HG03469 (cell line): Measurements from ENCODE around the gene CC2D2B.
"Not testable (repeated sequence)": the region's sequence is repeated elsewhere in the genome, so short reads cannot be mapped to it uniquely, and the experiment has no call there.

ENCODE experiments used
- ATAC-seq: cut with Tn5 transposase; IDR thresholded peaks from one replicate; pipeline ENCODE4 v1.9.1; 2021; ENCODE audit warnings: mild to moderate bottlenecking, moderate library complexity, moderate number of reproducible peaks; ENCODE audit not compliant: unreplicated experiment

CC2D2B gene, protein sequence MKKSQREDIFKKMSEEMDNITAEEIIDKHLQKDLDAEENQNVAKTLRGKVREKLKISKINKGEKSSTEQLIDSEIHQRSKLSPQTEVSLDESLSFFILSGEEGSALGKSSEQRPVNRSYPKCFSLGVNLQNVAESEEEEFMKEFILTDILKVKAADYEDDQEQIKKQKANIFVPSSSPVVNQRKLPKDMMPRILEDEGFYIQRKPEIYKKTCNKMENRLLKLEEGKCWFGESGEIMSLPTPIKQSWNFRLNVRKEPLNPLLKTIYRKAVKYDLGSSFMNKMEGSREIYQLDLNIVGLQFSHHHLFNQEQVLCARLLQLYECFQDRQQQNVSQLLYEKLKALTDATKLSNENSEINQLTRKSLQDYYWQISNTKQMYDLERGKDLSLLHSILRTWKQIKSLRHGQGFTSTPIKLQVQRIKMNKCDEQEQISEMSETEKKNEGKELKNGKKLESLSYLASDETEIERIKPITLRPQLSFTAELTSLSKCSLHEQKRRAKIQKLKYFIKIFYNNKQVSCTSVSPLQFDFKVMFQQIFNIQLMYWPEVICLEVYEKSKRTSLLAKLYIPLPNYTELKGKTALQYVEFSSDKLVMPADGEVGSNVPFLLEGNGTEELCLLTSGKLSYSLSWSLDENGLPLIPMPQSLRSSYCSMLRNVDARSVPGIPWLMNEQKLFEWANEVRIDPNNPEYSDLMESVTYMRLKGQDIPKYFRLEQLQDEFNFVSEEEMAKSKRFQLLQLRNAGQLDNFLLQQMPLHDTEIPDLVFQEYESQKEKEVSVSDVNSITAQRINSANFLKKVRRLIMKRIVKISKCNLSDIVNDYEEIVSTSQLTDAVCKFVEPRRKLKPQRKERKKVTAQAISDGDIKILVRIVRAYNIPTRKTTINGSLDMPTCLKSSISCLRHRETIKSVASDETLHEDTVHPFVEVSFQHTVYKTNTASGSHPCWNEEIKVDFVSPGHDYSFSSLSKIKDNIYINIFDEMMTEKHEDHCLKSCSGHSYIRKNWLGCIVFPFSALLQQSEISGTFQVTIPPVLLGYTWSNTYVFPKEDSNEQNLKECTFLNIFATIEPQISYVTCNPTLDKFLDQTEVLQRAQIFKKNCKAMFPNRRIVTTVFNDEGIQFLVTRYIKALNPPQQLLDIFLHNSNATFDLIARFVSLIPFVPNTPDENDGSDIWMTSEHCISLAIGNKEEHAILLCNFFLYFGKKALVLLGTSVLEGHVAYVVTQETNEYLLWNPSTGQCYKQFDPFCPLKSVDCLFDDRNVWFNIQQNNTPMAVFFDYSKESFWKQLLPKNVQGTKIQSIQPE (N-terminal part only)

DNA sequence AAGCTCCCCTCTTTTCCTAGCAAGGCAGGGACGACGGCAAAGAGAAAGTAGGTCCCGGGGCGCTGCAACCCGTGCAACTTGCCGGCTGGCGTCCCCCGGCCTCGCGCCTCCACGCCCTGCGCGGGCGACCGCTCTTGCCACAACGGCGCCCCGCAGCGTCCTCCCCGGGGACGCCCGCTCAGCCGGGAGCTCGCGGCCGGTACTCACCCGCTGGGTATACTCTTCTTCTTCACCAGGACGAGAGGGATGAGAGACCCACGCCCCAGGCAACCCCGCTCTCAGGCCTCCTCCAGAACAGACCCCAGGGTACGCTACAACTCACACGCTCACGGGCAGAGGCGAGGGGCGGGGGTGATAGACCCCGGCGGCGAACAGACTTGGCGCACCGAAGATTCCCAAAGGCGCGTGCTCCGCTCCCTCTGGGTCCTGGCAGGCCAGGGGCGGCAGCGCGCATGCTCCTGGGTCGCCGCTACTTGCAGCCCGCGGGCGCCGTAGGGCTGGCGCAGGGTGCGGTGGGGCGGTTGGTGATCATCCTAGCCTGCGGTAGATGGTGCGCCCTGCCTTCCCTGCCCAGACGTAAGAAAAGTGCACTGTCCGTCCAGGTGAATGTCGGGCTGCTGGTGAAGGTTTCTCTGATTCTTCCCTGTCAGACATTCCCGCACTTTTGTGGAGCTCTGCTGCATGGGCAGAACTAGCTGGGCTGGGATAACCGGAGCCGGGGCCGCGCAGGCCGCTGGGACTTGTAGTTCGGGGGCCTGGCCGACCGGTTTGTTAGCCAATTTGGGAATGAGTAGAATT, at the start of gene CC2D2B:
TSS of gene CC2D2B (plus strand) at position 520 of the 798 bp plus-strand sequence. CDS start 3,349 bp downstream, outside the sequence.
- ATAC-seq, result peak; percentile 64

DNA sequence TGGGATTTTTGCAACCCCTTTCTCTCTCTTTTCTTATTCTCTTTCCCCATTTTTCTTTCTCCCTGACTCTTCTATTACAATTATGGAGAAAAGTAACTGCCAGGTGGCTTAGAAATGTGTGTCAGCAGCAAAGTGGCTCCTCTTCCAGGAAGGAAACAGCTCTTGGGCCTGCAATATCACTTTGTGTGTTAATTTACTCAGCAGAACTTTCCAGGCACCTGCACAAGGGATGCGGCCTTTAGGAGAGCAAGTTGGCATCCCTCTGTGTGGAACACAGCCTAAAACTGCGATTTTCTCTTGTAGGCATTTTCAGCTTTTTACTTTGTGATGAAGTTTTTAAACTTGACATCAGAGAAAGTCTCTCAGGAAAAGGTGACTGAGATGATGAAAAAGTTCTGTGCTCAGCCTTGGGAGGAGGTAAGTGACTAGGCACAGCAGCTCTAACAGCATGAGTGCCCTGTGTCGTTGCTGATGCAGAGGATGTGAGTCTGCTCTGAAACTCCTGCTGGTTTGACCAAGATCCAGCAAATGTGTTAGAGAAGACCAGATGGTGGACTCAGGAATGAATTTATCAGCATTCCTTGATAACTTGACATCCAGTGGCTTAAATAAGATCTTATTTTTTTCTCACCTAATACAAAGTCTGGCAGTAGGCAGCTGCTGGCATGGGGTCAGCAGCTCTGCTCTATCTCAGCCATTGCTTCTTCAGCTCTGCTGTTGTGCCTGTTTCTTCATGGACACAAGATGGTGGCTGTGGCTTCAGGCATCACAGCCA, 47.4 kb upstream of the CC2D2B start:
- no peak for ATAC-seq

DNA sequence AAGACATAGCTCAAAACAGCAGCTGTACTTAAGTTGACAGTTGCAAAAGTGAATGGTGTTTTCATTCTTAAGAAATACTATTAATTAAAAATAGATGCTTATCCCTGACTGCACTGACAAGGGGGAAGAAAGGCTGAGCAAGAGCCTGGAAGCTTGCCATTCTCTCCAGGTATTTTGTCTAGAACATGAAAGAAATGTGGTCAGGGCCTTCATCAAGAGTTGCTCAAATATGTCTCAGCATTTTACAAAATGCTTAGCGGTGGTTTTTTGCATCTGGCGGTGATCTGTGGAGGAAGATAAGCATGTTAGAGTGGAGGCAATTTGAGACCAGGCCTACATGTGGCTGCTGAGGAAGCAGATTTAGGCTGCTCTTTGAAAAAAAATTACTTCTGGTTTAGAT, 46.4 kb upstream of the CC2D2B start:
- ATAC-seq, result no peak

DNA sequence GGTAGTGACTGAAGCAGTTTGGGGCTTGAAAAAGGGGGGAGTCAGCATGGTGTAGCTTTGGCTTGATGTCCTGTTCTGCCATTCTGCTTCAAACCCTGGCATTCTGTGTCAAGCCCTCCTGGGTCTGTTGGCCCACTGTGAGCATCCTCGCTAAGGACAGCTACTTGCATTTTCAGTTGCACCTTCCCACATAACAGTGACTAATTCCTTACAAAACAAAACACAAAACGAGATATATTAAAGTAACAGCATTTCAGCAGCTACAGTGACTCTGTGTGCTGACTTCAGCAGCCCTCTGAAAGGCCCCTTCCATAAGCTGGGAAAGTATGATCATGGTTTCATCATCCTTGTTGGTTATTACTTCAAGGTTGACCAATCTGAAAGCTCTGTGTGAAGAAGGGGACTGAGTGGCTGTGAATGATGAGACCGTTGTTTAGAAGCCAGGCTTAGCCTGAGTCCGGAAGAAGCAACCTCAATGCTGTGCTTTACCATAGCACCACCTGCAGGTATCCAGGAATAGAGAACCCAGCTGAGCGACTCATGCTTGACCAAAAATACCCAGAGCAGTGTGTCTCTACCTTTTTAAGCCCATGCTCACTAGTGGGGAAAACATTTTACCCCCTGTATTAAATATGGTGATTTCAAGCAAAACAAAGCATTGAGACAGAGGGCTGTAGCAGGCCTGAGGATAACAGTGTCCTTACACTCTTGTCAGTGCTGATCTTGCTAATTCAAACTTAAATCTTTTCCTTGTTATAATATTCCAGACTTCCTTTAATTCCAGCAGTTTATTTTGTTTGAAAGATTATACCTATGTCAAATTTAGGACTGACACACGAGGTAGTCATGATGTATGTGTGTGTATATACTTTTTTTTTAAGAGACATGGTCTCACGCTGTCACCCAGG, 42.6 kb upstream of the CC2D2B start:
- peak; percentile 85 for ATAC-seq

DNA sequence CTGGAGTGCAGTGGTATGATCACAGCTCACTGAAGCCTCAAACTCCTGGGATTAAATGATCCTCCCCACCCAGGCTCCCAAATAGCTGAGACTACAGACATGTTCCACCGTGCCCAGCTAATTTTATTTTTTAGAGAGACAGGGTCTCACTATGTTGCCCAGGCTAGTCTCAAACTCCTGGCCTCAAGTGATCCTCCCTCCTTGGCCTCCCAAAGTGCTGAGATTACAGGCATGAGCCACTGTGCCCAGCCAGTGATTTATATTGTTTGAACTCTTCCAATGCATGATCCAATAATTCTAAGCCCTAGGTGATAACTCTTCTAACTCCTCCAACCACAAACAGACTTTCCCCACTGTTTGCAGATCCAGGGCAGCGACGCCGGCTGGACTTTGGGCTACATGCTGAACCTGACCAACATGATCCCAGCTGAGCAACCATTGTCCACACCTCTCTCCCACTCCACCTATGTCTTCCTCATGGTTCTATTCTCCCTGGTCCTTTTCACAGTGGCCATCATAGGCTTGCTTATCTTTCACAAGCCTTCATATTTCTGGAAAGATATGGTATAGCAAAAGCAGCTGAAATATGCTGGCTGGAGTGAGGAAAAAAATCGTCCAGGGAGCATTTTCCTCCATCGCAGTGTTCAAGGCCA, 41.8 kb upstream of the CC2D2B start:
- ATAC-seq, result no peak

DNA sequence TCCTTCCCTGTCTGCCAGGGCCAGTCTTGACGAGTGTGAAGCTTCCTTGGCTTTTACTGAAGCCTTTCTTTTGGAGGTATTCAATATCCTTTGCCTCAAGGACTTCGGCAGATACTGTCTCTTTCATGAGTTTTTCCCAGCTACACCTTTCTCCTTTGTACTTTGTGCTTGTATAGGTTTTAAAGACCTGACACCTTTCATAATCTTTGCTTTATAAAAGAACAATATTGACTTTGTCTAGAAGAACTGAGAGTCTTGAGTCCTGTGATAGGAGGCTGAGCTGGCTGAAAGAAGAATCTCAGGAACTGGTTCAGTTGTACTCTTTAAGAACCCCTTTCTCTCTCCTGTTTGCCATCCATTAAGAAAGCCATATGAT, 41.3 kb upstream of the CC2D2B start:
- no peak for ATAC-seq

DNA sequence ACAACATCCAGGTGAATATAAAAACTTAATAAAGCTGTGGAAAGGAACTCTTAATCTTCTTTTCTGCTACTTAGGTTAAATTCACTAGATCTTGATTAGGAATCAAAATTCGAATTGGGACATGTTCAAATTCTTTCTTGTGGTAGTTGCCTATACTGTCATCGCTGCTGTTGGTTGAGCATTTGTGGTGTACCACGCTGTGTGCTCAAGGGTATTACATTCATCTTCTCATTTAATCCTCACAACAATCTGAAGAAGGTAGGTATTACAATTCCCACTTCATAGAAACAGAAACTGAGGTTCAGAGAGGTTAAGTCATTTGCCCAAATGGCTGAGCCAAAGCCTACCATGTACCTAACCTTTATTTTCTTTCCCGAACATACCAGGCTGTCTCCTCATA, 39.9 kb upstream of the CC2D2B start:
- ATAC-seq, result no peak

DNA sequence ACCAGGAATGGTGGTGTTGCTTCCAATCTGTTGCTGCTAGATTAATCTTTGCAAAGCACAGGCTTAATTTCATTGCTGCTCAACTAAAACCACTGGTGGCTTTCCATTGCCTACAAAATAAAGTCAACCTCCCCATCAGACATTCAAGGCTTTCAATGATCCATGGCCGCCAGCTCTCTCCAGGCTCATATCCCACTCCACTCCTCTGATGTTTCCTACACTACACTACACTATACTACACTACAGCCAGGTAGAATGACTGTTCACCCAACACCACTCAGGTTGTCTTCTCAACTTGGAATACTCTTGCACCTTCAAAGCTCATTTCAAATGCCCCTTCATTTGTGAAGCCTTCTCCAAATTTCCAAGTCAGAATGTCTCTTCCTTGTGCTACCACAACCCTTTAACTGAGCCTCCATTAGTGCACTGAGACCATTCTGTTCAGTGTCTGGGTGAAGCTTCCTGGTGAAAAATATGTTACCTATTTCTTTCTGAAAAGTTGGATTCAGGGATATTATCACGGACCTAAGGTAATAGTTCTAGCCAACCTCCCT, 35.5 kb upstream of the CC2D2B start:
- ATAC-seq, result no peak

DNA sequence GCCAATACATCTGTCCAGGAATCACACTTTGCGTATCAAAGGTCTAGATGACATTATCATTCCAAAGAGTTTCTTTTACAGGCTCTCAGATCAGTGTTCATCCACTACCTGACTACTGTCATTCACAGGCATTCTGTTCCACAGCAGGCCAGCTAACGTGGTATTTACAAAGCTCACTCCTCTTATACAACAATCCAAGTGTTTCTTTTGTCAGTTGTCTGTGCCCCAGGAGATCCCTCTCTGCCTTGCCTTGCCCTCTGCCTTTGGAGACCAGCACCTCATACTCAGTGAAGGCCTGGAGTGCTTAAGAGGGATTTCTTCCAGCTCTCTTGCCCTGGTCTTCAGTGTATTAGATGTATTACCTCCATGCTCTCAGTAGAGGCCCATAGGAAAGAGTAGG, 34.6 kb upstream of the CC2D2B start:
- ATAC-seq, result no peak

DNA sequence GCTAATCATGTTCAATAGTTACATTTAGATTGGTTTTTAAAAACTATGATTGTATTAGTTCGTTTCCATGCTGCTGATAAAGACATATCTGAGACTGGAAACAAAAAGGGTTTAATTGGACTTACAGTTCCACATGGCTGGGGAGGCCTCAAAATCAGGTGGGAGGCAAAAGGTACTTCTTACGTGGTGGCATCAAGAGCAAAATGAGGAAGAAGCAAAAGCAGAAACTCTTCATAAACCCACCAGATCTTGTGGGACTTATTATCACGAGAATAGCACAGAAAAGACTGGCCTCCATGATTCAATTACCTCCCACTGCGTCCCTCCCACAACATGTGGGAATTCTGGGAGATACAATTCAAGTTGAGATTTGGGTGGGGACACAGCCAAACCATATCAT, 34.1 kb upstream of the CC2D2B start:
- no peak for ATAC-seq

DNA sequence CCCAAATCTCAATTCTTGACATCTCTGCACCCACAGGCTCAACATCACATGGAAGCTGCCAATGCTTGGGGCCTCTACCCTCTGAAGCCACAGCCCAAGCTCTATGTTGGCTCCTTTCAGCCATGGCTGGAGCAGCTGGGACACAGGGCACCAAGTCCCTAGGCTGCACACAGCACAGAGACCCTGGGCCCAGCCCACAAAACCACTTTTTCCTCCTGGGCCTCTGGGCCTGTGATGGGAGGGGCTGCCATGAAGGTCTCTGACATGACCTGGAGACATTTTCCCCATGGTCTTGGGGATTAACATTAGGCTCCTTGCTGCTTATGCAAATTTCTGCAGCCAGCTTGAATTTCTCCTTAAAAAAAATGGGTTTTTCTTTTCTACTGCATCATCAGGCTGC, 33.0 kb upstream of the CC2D2B start:
- ATAC-seq, result not testable (repeated sequence)

DNA sequence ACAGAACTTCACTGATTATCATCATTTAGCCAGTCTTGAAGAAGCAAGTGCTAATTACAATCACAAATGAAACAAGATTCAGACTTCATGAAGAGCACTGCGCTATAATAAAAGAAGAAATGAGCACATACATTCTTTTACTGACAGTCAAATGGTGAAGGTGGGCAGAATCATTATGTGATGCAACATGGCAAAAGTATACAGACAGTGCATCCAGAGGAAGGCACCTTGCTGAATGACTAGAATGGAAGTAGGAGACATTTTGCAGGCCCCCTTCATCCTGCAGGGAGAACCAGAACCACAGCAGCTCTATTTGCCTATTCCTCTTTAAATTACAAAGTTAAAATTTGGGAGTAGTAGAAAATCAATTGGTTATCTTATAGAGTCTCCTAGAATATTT, 31.0 kb upstream of the CC2D2B start:
- ATAC-seq, result no peak

DNA sequence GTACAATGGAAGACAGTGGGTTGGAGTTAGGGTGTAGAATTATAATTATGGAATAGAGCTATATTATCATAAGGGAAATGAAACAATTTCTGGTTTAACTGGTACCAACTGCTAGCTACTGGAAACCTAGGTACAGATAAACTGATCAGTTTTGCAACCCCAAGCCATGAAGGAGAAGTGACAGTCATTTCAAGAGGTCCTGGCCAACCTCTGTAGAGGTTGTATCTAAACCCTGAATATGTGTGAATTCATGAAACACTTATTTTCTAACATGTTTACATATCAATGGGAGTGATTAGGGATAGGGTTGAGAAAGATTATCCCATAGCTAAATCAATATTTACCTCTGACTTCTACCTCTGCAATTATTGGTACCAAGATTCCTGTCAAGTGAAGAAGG, 29.9 kb upstream of the CC2D2B start:
- peak; percentile 45 for ATAC-seq

DNA sequence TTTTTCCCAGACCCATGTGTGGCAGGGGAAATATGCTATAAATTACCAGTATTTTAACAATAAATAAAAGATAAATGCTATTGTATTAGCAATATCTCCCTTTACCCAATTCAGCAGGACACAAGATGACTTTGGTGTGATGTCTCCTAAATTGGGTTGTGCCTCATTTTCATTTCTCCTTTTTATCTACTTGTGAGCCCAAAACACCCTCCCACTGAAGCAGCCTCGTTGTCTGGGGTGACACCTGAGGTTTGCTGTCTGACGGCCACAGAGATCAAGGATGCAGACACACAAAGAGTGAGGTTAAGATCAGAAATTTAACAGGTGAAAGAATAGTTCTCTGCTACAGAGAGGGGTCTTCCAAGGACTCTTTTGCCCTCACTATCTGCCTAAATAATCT, 27.1 kb upstream of the CC2D2B start:
- peak; percentile 50 for ATAC-seq

DNA sequence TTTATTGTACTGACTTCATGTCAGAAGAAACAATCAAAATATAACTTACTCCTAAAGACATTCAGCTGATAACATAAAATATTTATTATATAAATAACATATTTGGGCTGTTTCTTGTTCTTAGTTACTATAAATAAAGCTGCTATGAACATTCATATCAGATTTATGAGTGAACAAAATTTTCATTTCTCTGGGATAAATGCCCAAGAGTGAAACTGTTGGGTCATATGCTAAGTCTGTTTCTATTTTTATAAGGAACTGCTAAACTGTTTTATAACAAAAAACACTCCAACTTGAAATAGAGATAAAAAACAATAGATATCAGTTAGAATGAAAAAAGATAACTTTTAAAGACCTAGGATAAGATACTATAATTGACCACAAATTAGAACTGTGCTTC, 26.5 kb upstream of the CC2D2B start:
- no peak for ATAC-seq

DNA sequence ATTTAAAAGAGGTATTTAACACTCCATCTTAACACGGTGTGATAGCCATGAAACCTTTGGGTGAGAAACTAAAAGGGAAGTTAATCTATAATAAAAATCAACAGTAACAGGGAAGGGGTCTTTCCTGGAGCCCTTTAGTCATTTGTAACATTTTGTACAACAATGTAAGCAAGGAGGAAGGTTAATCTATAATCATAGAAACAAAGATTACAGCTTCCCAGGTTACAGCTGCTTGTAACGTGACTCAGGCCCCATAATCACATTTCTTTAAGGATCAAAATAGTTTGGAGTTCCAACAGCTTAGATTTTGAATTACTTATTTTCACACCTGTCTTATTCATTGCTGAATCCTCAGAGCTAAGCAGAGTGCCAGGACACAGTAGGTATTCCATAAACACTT, 17.9 kb upstream of the CC2D2B start:
- ATAC-seq, result no peak

DNA sequence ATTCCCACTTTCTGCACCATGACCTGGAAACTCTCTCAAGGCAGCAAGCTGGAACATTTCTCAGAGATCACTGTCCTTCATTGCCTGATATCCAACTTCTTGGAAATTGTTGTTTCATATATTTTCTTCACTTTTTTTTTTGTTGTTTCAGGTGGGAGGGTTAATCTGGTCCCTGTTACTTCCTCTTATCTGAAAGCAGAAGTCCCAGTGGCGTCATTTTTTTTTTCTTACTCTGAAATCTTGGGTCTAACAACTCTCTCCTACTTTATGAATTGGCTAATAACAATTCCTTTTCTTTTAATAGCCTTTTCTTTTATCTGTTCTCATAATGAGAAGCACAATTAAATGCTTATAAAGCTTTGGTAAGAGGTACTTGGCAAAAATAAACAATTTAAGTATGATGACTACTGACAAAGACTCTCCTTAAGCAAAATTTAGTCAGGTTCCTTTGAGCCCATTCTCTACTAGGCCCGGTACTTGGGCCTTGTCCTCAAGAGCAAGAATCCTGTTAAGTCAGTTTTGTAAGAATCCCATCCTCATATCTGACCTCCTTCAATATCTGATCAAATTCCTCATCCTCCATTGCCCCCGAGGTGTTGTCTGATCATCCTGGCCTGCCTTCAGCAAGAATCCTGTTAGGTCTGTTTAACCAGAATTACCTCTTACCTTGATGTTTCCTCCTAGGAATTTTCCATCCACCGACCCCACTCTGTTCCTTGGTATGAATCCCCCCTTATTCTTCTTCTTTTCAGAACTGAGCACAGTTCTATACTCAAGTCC, 11.5 kb upstream of the CC2D2B start:
- no peak for ATAC-seq
